T-cell (primary cell): ENCODE data around the gene ADCY6. TPM values are rescaled to one million over a fixed set of nuclear protein-coding genes. Genes with fewer than 3 reads are reported as not detected.

ENCODE experiments used
- ATAC-seq, 4 experiments: fragments of 200-7000 bp in 3 of 4; fragments of 150-1000 bp in 1 of 4; cut with Tn5 transposase; replicated peaks in 1 of 4; 1 replicate in 3 of 4; 2 replicates in 1 of 4; pipeline ENCODE4 v1.10.0; 2021; ENCODE audit warnings: moderate library complexity in 3 of 4, mild to moderate bottlenecking in 2 of 4, moderate number of reproducible peaks in 1 of 4
- CTCF ChIA-PET, 2 donors: fragments of 300-600 bp; sonication (Branson Sonifier 250); formaldehyde crosslinking; loops; one replicate each; lab custom pipeline; 2022; ENCODE audit warnings: antibody characterized with exemption in 2 of 2; lab: Charles Lee
- POLR2A ChIA-PET, 2 donors: fragments of 300-600 bp; sonication (Branson Sonifier 250); formaldehyde crosslinking; loops; one replicate each; lab custom pipeline; 2022; ENCODE audit warnings: antibody characterized with exemption in 2 of 2; lab: Charles Lee
- DNase-seq, 35 experiments: peaks; one replicate each; pipeline versions ENCODE4 v3.0.0 to v3.0.0-alpha.2; 2013 to 2023
- H3K27ac ChIP-seq: one replicate; pipeline ENCODE4 v1.5.1; 2013; ENCODE audit warnings: low read length
- H3K27me3 ChIP-seq, 2 experiments: replicated peaks in 1 of 2; 1 replicate in 1 of 2; 2 replicates in 1 of 2; pipeline versions ENCODE4 v1.6.1 to v1.7.0; 2013; ENCODE audit warnings: low read length in 1 of 2, mixed read lengths in 1 of 2; ENCODE audit not compliant: control insufficient read depth in 2 of 2, insufficient read depth in 2 of 2; ENCODE audit errors: extremely low read depth in 1 of 2
- H3K36me3 ChIP-seq, 2 donors: 1 replicate in 1 of 2; 2 replicates in 1 of 2; pipeline versions ENCODE4 v1.6.1 to v1.7.0; 2013; ENCODE audit warnings: low read length in 1 of 2; ENCODE audit not compliant: control insufficient read depth in 2 of 2, insufficient read depth in 1 of 2; ENCODE audit errors: extremely low read depth in 1 of 2
- H3K4me1 ChIP-seq, 2 experiments: 1 replicate in 1 of 2; 2 replicates in 1 of 2; pipeline versions ENCODE4 v1.6.1 to v1.7.0; 2013; ENCODE audit warnings: low read length in 2 of 2, mixed read lengths in 1 of 2; ENCODE audit not compliant: insufficient read depth in 2 of 2, control insufficient read depth in 1 of 2; ENCODE audit errors: extremely low read depth in 1 of 2
- H3K4me3 ChIP-seq, 2 donors: 1 replicate in 1 of 2; 2 replicates in 1 of 2; pipeline versions ENCODE4 v1.5.1 to v1.7.0; 2013; ENCODE audit warnings: mild to moderate bottlenecking in 2 of 2, low read length in 1 of 2, moderate library complexity in 1 of 2; ENCODE audit not compliant: control insufficient read depth in 1 of 2; ENCODE audit errors: extremely low read depth in 1 of 2
- H3K9me3 ChIP-seq: 2 replicates; pipeline ENCODE4 v1.7.0; 2013
- H3K27ac Mint-ChIP-seq, 2 donors: one replicate each; pipeline ENCODE4 v1.8.0; 2020 to 2021; ENCODE audit warnings: mild to moderate bottlenecking in 2 of 2, mixed read lengths in 2 of 2
- H3K27me3 Mint-ChIP-seq, 2 donors: one replicate each; pipeline ENCODE4 v1.8.0; 2021 to 2022; ENCODE audit warnings: mixed read lengths in 2 of 2
- H3K36me3 Mint-ChIP-seq: one replicate; pipeline ENCODE4 v1.8.0; 2021; ENCODE audit warnings: mixed read lengths
- H3K4me1 Mint-ChIP-seq, 3 donors: one replicate each; pipeline ENCODE4 v1.8.0; 2020 to 2022; ENCODE audit warnings: mixed read lengths in 3 of 3, mild to moderate bottlenecking in 1 of 3
- H3K4me3 Mint-ChIP-seq, 3 donors: one replicate each; pipeline ENCODE4 v1.8.0; 2020 to 2022; ENCODE audit warnings: mild to moderate bottlenecking in 3 of 3, mixed read lengths in 3 of 3, moderate library complexity in 3 of 3
- H3K9me3 Mint-ChIP-seq, 3 donors: one replicate each; pipeline ENCODE4 v1.8.0; 2020 to 2022; ENCODE audit warnings: mixed read lengths in 3 of 3
- WGBS: methylation state at CpG from one replicate; pipeline ENCODE4 v1.1.5; 2013; ENCODE audit warnings: missing lambda C conversion rate; ENCODE audit not compliant: insufficient coverage; 5-methylcytosine and 5-hydroxymethylcytosine counted together
- total RNA-seq, 35 experiments: library from RNA in 6 of 35; stranded (reverse) in 6 of 35; fragments of 120-200 nt in 1 of 35; gene quantifications; one replicate each; pipeline versions ENCODE4 v1.2.1 to v1.2.4 and lab custom pipeline; 2013 to 2026

Gene ADCY6
- total RNA-seq, 5 donors from 2014 or later (not counting 1 experiment from before 2014, with no cell fraction given): 0.10 to 0.76 (median 0.66) TPM; not detected in 1

DNA sequence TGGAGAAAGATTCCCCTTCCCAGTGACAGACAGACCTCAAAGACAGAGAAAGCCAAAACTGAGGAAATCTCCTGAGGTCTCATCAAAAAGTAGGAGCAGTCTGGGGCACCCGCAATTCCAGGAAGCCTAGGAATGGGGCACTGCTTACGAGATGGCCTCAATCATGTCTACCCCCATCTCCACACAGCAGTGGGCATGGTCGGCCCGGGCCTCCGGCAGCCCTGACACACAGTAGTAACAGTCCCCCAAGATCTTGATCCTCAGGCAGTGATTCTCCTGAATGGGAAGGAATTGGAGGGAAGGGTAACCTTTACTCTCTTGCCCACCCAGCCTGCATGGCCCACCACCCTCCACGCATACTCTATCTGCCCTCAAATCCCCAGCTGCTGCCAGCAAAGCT is 11.9 kb downstream of the ADCY6 start:
- H3K4me1 ChIP-seq: no peaks in the 10 kb centered on the region
- H3K4me3 Mint-ChIP-seq: no peak overlapping the region
- WGBS: 86% methylated on average over 2 of the region's 6 CpGs
- peaks cover 0 to 11% of the 10 kb centered on the region in 2 experiments for H3K27me3 ChIP-seq
- peaks cover 0 to 5% of the 10 kb centered on the region in 2 donors for H3K27me3 Mint-ChIP-seq
- H3K9me3 Mint-ChIP-seq: no peaks in the 10 kb centered on the region
- no peak overlapping the region for H3K27ac Mint-ChIP-seq
- no peaks in the 10 kb centered on the region for H3K36me3 Mint-ChIP-seq
- ATAC-seq (no peak), DNase-seq (no peak)
- ChIA-PET POLR2A (no interaction called here), CTCF (no interaction called here)
- H3K36me3 ChIP-seq: no peaks in the 10 kb centered on the region
- H3K4me3 ChIP-seq: no peak overlapping the region
- no peak overlapping the region for H3K27ac ChIP-seq
- no peaks in the 10 kb centered on the region for H3K4me1 Mint-ChIP-seq
- H3K9me3 ChIP-seq: no peaks in the 10 kb centered on the region

- DNase-seq: no peak
- no peak overlapping the region for H3K4me3 Mint-ChIP-seq
- no peak overlapping the region for H3K27ac Mint-ChIP-seq
- H3K27ac ChIP-seq: no peak overlapping the region
- WGBS: 89% methylated on average over 15 of the region's 29 CpGs
- H3K4me3 ChIP-seq: no peak overlapping the region
- no peaks in the 10 kb centered on the region for H3K9me3 ChIP-seq
- CTCF ChIA-PET: no interaction called here
- H3K36me3 ChIP-seq: no peaks in the 10 kb centered on the region
- peaks cover 0 to 16% of the 10 kb centered on the region in 2 experiments for H3K27me3 ChIP-seq
- H3K27me3 Mint-ChIP-seq: no peaks in the 10 kb centered on the region
- H3K36me3 Mint-ChIP-seq: no peaks in the 10 kb centered on the region
- no peak for ATAC-seq
- H3K4me1 Mint-ChIP-seq: no peaks in the 10 kb centered on the region
- H3K4me1 ChIP-seq: no peaks in the 10 kb centered on the region
- POLR2A ChIA-PET: no interaction called here
- H3K9me3 Mint-ChIP-seq: no peaks in the 10 kb centered on the region
Measured at GRCh38 chr12:48775991-48776649, 12.8 kb downstream of the ADCY6 start.

DNA sequence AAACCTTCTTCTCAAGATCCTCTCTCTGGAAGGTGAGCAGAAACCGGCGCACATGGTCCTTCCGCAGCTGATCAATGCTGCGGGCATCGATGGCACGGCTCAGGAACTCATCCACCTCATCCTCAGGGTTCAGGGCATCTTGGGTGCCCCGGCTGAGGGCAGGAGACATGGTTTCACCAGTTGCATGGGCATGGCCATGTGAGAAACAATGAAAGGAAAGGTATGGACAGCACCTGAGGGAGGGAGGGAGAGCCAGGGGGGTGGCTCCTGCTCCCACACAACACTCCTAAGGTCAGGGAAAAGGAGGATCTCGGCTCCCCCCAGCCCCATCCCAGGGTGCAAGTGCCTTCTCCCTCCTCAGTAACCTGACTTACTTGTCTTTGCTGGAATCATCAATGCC is 13.6 kb downstream of the ADCY6 start:
- no peaks in the 10 kb centered on the region for H3K4me1 ChIP-seq
- no peak for ATAC-seq
- no peaks in the 10 kb centered on the region for H3K36me3 ChIP-seq
- H3K4me3 ChIP-seq: no peak overlapping the region
- no peak for DNase-seq
- no peak overlapping the region for H3K4me3 Mint-ChIP-seq
- H3K27ac Mint-ChIP-seq: no peak overlapping the region
- ChIA-PET POLR2A (no interaction called here), CTCF (no interaction called here)
- no peaks in the 10 kb centered on the region for H3K36me3 Mint-ChIP-seq
- no peaks in the 10 kb centered on the region for H3K9me3 ChIP-seq
- H3K9me3 Mint-ChIP-seq: no peaks in the 10 kb centered on the region
- no peaks in the 10 kb centered on the region for H3K4me1 Mint-ChIP-seq
- H3K27ac ChIP-seq: no peak overlapping the region
- 87% methylated on average over 3 of the region's 8 CpGs for WGBS
- peaks cover 0 to 12% of the 10 kb centered on the region in 2 experiments for H3K27me3 ChIP-seq
- H3K27me3 Mint-ChIP-seq: no peaks in the 10 kb centered on the region

DNA sequence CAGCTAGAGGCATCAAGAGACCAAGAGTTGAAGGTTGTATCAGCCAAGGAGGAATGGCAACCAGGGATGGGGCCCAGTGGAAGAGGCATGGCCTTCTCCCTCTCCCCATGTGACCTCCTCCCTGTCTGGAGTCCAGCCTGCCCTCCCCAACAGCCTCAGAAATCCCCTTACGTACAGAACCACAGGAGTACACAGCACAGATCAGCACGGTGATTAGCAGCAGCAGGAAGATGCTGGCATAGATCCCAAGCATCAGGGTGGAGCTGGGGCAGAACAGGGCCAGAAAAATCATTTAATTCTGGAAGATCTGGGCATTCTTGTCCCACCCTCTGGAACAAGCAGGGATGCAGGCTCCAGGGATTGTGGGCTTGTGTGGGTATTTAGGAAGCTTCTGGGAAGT is 14.4 kb downstream of the ADCY6 start:
- no peaks in the 10 kb centered on the region for H3K36me3 Mint-ChIP-seq
- H3K4me1 Mint-ChIP-seq: no peaks in the 10 kb centered on the region

GRCh38 chr12:48773686-48774085 is 15.2 kb downstream of the ADCY6 start:
- WGBS: 91% methylated on average over 3 of the region's 5 CpGs
- H3K27me3 Mint-ChIP-seq: no peaks in the 10 kb centered on the region
- H3K27ac Mint-ChIP-seq: no peak overlapping the region
- POLR2A ChIA-PET: no interaction called here
- no peaks in the 10 kb centered on the region for H3K36me3 Mint-ChIP-seq
- Histone ChIP-seq H3K27ac (no peak overlapping the region), H3K36me3 (no peaks in the 10 kb centered on the region), H3K27me3 (peaks cover 0 to 13% of the 10 kb centered on the region in 2 experiments), H3K4me3 (no peak overlapping the region), H3K9me3 (no peaks in the 10 kb centered on the region), H3K4me1 (no peaks in the 10 kb centered on the region)
- H3K9me3 Mint-ChIP-seq: no peaks in the 10 kb centered on the region
- DNase-seq: no peak
- no peak for ATAC-seq
- H3K4me1 Mint-ChIP-seq: no peaks in the 10 kb centered on the region
- CTCF ChIA-PET: no interaction called here
- H3K4me3 Mint-ChIP-seq: no peak overlapping the region

More for the DNA sequence above, 14.4 kb downstream of the ADCY6 start:
- Histone ChIP-seq H3K36me3 (no peaks in the 10 kb centered on the region), H3K4me3 (no peak overlapping the region), H3K27me3 (peaks cover 0 to 10% of the 10 kb centered on the region in 2 experiments), H3K9me3 (no peaks in the 10 kb centered on the region), H3K4me1 (no peaks in the 10 kb centered on the region), H3K27ac (no peak overlapping the region)
- WGBS: 49% methylated on average over 2 of the region's 2 CpGs
- no peak for ATAC-seq
- no peak for DNase-seq
- ChIA-PET POLR2A (no interaction called here), CTCF (no interaction called here)
- no peaks in the 10 kb centered on the region for H3K27me3 Mint-ChIP-seq
- H3K27ac Mint-ChIP-seq: no peak overlapping the region
- H3K4me3 Mint-ChIP-seq: no peak overlapping the region
- H3K9me3 Mint-ChIP-seq: no peaks in the 10 kb centered on the region

GRCh38 chr12:48771588-48772112 is 17.2 kb downstream of the ADCY6 start:
- H3K27ac ChIP-seq: no peak overlapping the region
- no peaks in the 10 kb centered on the region for H3K27me3 Mint-ChIP-seq
- no peak overlapping the region for H3K27ac Mint-ChIP-seq
- no peaks in the 10 kb centered on the region for H3K4me1 ChIP-seq
- H3K4me3 Mint-ChIP-seq: no peak overlapping the region
- H3K9me3 Mint-ChIP-seq: no peaks in the 10 kb centered on the region
- no peak overlapping the region for H3K4me3 ChIP-seq
- peaks cover 0 to 19% of the 10 kb centered on the region in 2 experiments for H3K27me3 ChIP-seq
- H3K4me1 Mint-ChIP-seq: peaks cover 0 to under 1% (median 0%) of the 10 kb centered on the region in 3 donors
- H3K9me3 ChIP-seq: no peaks in the 10 kb centered on the region
- no peaks in the 10 kb centered on the region for H3K36me3 Mint-ChIP-seq
- CTCF ChIA-PET: no interaction called here
- H3K36me3 ChIP-seq: no peaks in the 10 kb centered on the region
- POLR2A ChIA-PET: no interaction called here
- ATAC-seq: no peak
- no peak for DNase-seq
- WGBS: 89% methylated on average over 9 of the region's 13 CpGs
